MCF 10A (cell line): ENCODE data around the gene LHX3. TPM values are rescaled to one million over a fixed set of nuclear protein-coding genes. Genes with fewer than 3 reads are reported as not detected.

Source experiments
- BruUV-seq: library from RNA; stranded (reverse); fragments of 400-500 nt; replicated peaks from 2 replicates; lab custom pipeline; 2021; lab: Mats Ljungman, UMichigan
- CTCF ChIA-PET: fragments of 300-600 bp; sonication (Branson Sonifier 250); formaldehyde crosslinking; extraction: SDS; loops from one replicate; lab custom pipeline; 2021; ENCODE audit warnings: antibody characterized with exemption, inconsistent platforms; lab: Yijun Ruan, JAX
- POLR2A ChIA-PET: fragments of 300-600, 350-650 bp; sonication (Branson Sonifier 250); formaldehyde crosslinking; extraction: SDS; loops from one replicate; lab custom pipeline; 2020; ENCODE audit warnings: antibody characterized with exemption, inconsistent platforms; lab: Yijun Ruan, JAX
- DNase-seq: peaks from one replicate; pipeline ENCODE4 v3.0.0-alpha.2; 2018; ENCODE audit not compliant: unreplicated experiment
- H3K27ac Mint-ChIP-seq: one replicate; pipeline ENCODE4 v1.8.0; 2022; ENCODE audit warnings: mild to moderate bottlenecking, low read depth, mixed read lengths; ENCODE audit not compliant: unreplicated experiment
- H3K27me3 Mint-ChIP-seq: one replicate; pipeline ENCODE4 v1.8.0; 2022; ENCODE audit warnings: mixed read lengths; ENCODE audit not compliant: insufficient read depth, unreplicated experiment
- H3K36me3 Mint-ChIP-seq: one replicate; pipeline ENCODE4 v1.8.0; 2022; ENCODE audit warnings: mild to moderate bottlenecking, moderate library complexity, mixed read lengths; ENCODE audit not compliant: insufficient read depth, unreplicated experiment
- H3K4me1 Mint-ChIP-seq: one replicate; pipeline ENCODE4 v1.8.0; 2022; ENCODE audit warnings: mixed read lengths; ENCODE audit not compliant: insufficient read depth, unreplicated experiment
- H3K4me3 Mint-ChIP-seq: one replicate; pipeline ENCODE4 v1.8.0; 2022; ENCODE audit warnings: mild to moderate bottlenecking, moderate library complexity, mixed read lengths; ENCODE audit not compliant: unreplicated experiment
- H3K9me3 Mint-ChIP-seq: one replicate; pipeline ENCODE4 v1.8.0; 2022; ENCODE audit warnings: mixed read lengths; ENCODE audit not compliant: unreplicated experiment
- CTCF ChIP-seq: fragments of 200-600 bp; IDR thresholded peaks from one replicate; pipeline ENCODE4 v1.8.0; 2022; ENCODE audit warnings: antibody characterized with exemption, mild to moderate bottlenecking; ENCODE audit not compliant: unreplicated experiment
- intact Hi-C: fragments of 100-400 bp; cut with micrococcal nuclease; formaldehyde crosslinking; loops from 2 replicates; pipeline ENCODE4 v1.14.1; 2022
- total RNA-seq: library from RNA; stranded (reverse); gene quantifications from 2 replicates; pipeline ENCODE4 v1.2.3, GENCODE V29; 2022

LHX3 gene
- total RNA-seq, 1 experiment from 2014 or later = 0.26 TPM

- ChIA-PET POLR2A (no interaction called here), CTCF (interaction anchor here (0.6 kb wide), 1 partner anchor 329 kb away, joined by 4 read pairs; no protein-coding TSS in a partner anchor)
- no TSS peak for BruUV-seq
- Mint-ChIP-seq H3K27ac (no peak overlapping the region), H3K9me3 (no peaks in the 10 kb centered on the region), H3K4me1 (no peaks in the 10 kb centered on the region), H3K27me3 (no peaks in the 10 kb centered on the region), H3K4me3 (no peak overlapping the region), H3K36me3 (peaks cover 34% of the 10 kb centered on the region)
- intact Hi-C loops = no loop called here
- TF ChIP-seq CTCF = no peak
- DNase-seq = no peak
These were observed 4.9 kb upstream of the LHX3 start for GRCh38 chr9:136209786-136210185.

DNA sequence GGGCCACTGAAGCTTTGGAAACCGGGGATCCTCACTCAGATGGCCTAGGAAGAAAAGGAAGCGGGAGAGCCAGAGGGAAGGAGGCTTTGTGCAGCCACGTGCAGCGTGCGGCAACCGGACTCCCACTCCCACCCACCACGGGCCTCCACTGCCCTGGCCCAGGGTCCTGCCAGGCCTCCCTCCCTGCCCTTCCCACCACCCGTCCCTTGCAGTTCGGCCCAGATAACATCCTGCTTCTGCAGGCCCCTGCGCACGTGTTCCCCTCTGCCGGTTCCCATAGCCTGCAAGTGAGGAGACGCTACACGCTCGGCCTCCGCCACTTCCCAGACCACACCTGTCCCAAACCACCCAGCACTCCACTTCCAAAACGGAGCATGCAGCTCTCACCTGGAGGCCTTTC lies 4.3 kb upstream of the LHX3 start:
- ChIA-PET POLR2A (no interaction called here), CTCF (no interaction called here)
- no peak for TF ChIP-seq CTCF
- no peaks in the 10 kb centered on the region for H3K4me1 Mint-ChIP-seq
- no peaks in the 10 kb centered on the region for H3K9me3 Mint-ChIP-seq
- no peak overlapping the region for H3K4me3 Mint-ChIP-seq
- H3K27me3 Mint-ChIP-seq = peaks cover under 1% of the 10 kb centered on the region
- H3K36me3 Mint-ChIP-seq = peaks cover 33% of the 10 kb centered on the region
- H3K27ac Mint-ChIP-seq = no peak overlapping the region
- DNase-seq = no peak
- no TSS peak for BruUV-seq
- intact Hi-C loops = no loop called here

GRCh38 chr9:136208675-136209074 lies 3.7 kb upstream of the LHX3 start:
- no TSS peak for BruUV-seq
- DNase-seq = no peak
- peaks cover 30% of the 10 kb centered on the region for H3K36me3 Mint-ChIP-seq
- CTCF ChIA-PET = no interaction called here
- H3K27me3 Mint-ChIP-seq = peaks cover 6% of the 10 kb centered on the region
- no peak for TF ChIP-seq CTCF
- no peaks in the 10 kb centered on the region for H3K4me1 Mint-ChIP-seq
- H3K9me3 Mint-ChIP-seq = no peaks in the 10 kb centered on the region
- POLR2A ChIA-PET = no interaction called here
- no peak overlapping the region for H3K27ac Mint-ChIP-seq
- intact Hi-C loops = no loop called here
- no peak overlapping the region for H3K4me3 Mint-ChIP-seq

DNA sequence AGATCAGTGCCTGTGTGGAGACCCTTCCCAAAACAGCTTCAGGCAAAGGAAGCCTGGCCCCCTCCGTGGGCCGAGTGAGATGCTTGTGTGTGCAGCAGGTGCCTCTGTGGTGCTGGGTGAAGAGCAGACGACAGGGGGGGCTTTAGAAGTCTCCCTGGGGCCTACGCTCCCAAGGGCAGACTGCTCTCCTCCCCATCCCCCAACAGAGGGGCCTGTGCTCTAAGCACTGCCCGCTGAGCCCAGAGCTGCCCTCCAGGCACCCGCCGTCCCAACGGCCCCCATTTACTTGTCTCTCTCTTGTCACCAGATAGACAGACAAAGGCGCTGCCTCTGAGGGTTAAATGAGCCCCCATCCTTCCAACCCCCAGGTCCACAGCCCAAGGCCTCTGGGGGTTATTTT lies 2.7 kb upstream of the LHX3 start:
- H3K27ac Mint-ChIP-seq = no peak overlapping the region
- TF ChIP-seq CTCF = no peak
- CTCF ChIA-PET = interaction anchor here (0.6 kb wide), 1 partner anchor 37 kb away, joined by 3 read pairs; no protein-coding TSS in a partner anchor
- TSS peak; percentile 20 for BruUV-seq
- H3K9me3 Mint-ChIP-seq = no peaks in the 10 kb centered on the region
- POLR2A ChIA-PET = interaction anchor here (0.7 kb wide), 1 partner anchor 11 kb away, joined by 3 read pairs; no protein-coding TSS in a partner anchor
- intact Hi-C loops = no loop called here
- peaks cover 22% of the 10 kb centered on the region for H3K36me3 Mint-ChIP-seq
- H3K27me3 Mint-ChIP-seq = peaks cover 11% of the 10 kb centered on the region
- H3K4me3 Mint-ChIP-seq = no peak overlapping the region
- H3K4me1 Mint-ChIP-seq = no peaks in the 10 kb centered on the region
- no peak for DNase-seq
